ENCODE results near the gene CARF.
"Not testable (repeated sequence)": the region's sequence is repeated elsewhere in the genome, so short reads cannot be mapped to it uniquely, and the experiment has no call there.

CARF gene

DNA sequence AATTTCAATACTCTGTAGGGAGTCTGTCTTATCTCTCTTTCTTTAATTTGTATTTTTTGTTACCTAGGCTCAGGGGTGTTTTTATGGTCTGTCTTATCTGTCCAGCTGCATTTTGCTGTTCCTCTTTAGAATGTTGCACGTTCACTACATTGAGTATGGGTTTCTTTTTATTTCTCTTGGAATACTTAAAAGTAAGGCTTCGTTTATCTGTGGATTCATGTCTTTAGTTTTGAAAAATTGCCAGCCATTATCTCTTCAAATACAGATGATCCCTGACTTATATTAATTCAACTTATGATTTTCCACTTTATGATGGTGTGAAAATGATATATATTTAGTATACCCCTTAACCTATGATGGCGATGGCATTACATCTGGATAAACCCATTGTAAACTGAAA is 26.9 kb downstream of the CARF start:
- DNase-seq (ENCODE audit: low spot score) = no peak

GRCh38 chr2:202941771-202942170 is 29.7 kb downstream of the CARF start:
- no peak for DNase-seq (ENCODE audit: low spot score)

- no peak for DNase-seq (ENCODE audit: low spot score)
Measured at GRCh38 chr2:202944408-202944807, 32.3 kb downstream of the CARF start.

GRCh38 chr2:202944816-202945215 is 32.7 kb downstream of the CARF start:
- no peak for DNase-seq (ENCODE audit: low spot score)

GRCh38 chr2:202945497-202945896 is 33.4 kb downstream of the CARF start:
- no peak for DNase-seq (ENCODE audit: low spot score)

DNA sequence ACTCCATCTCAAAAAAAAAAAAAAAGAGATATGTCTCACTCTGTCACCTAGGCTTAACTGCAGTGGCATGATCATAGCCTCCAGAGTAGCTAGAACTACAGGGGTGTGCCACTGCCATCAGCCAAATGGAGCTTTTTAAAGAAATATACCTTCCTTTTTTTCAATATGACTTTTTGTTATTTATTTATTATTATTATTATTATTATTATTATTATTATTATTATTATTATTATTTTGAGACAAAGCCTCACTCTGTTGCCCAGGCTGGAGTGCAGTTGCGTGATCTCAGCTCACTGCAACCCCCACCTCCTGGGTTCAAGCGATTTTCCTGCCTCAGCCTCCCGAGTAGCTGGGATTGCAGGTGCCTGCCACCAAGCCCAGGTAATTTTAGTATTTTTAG is 37.3 kb downstream of the CARF start:
- DNase-seq (ENCODE audit: low spot score) = not testable (repeated sequence)

DNA sequence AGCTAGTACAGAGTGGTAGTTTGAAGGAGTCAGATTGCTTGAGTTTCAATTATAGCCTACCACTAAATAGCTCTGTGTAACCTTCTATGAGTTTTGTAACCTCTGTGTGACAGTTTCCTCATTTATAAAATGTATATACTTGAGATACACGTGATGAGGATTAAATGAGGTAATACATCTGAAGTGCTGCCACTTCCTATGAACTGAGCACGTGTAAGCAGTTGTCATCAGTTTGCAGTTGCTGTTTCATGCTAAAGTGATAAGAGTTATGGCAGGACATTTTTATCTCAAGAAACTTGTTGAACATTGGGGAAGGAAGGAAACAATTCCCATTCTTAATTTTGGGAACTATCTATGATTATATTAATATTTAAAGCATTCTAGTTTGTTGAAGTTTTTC is 38.5 kb downstream of the CARF start:
- no peak for DNase-seq (ENCODE audit: low spot score)

DNA sequence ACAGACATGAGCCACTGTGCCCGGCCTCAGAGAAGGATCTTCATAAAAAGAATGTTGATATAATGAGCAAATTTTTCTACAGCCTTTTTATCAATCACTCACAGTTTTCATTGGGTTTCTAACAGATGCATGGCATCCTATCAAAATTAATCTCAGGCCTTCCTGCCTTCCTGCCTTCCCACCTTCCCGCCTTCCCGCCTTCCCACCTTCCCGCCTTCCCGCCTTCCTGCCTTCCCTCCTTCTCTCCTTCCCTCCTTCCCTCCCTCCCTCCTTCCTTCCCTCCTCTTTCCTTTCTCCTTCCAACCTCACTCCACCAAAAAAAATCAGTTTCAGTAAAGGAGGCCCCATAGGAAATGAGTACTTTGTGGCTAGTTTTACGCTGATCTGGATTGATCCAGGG is 48.4 kb downstream of the CARF start:
- no peak for DNase-seq (ENCODE audit: low spot score)

DNA sequence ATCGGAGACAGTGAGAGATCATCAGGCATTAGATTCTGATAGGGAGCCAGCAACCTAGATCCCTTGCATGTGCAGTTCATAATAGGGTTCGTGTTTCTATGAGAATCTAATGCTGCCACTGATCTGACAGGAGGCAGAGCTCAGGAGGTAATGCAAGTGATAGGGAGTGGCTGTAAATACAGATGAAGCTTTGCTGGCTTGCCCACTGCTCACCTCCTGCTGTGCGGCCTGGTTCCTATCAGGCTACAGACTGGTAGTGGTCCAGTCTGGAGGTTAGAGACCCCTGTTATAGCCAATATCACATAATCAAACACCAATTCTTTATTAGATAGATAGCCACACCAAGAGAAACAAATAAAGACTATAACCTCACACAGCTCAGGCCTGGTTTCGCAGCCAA is 51.6 kb downstream of the CARF start:
- DNase-seq (ENCODE audit: low spot score) = no peak

GRCh38 chr2:202965810-202966460 is 53.9 kb downstream of the CARF start:
- DNase-seq (ENCODE audit: low spot score) = peak; percentile 3

DNA sequence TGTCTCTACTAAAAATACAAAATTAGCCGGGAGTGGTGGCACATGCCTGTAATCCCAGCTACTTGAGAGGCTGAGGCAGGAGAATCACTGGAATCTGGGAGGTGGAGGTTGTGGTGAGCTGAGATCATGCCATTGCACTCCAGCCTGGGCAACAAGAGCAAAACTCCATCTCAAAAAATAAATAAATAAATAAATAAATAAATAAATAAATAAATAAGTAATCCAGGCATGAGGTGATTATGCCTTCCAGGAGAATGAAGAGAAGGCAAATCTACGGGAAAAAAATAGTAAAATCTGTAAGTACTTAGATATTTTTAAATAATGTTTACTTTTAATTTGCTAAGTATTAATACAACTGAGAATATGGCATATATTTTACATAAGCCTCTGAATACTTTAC is 57.3 kb downstream of the CARF start:
- not testable (repeated sequence) for DNase-seq (ENCODE audit: low spot score)

DNA sequence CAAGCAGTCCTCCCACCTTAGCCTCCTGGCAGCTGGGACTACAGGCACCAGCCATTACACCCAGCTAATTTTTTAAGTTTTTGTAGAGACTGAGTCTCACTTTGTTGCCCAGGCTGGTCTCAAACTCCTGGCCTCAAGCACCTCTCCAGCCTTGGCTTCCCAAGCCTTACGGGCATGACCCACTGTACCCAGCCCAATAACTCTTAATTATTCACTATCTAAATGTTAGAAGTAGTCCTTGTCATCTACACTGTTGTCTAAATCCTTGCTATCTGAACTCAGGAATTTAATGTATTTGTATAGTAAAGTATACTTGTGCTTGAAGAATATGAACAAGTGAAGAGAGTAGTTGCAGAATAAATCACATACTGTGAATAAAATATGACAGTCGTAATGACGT is 64.7 kb downstream of the CARF start:
- DNase-seq (ENCODE audit: low spot score) = no peak

DNA sequence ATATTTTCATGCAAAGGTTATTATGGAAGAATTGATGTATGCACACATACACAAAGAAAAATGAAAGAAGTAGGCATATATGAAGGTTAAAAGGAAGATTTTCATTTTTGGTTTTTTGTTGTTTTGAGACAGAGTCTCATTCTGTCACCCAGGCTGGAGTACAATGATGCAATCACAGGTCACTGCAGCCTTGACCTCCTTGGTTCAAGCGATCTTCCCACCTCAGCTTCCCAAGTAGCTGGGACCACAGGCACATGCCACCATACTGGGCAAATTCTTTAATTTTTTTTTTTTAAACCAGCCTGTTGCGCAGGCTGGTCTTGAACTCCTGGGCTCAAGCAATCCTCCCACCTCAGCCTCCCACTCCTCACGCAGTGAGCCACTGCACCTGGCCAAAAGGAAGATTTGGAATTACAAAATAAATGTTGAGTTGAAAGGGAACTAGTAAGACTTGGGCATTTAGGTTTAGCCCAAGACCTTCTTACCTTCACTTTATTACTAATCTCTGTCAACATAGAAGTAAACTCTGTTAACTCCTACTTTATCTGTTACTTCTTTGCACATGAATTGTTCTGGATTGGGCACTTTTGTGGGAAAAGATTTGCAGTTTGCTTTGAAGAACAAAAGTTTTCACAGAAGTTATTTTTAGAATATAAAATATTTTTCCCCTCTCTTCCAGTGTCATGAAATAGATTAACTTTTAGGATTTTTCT is 70.9 kb downstream of the CARF start:
- no peak for DNase-seq (ENCODE audit: low spot score)

DNA sequence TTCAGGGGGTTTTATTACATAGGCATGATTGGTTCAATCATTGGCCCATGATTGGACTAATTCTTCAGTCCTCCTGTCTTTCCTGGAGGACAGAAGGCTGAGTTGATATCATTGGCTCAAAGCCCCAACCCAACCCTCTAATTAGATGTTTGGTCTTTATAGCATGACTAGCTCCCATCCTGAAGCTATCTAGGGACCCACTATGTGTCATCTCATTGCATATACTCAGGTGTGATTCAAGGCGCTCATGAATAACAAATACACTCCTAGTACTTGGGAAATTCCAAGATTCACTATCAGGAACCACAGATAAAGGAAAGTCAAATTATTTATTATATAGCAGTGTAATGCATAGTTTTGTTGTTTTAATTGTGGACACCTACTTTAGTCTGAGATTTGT is 77.7 kb downstream of the CARF start:
- no peak for DNase-seq (ENCODE audit: low spot score)

GRCh38 chr2:202990501-202990900 is 78.4 kb downstream of the CARF start:
- DNase-seq (ENCODE audit: low spot score) = no peak

DNA sequence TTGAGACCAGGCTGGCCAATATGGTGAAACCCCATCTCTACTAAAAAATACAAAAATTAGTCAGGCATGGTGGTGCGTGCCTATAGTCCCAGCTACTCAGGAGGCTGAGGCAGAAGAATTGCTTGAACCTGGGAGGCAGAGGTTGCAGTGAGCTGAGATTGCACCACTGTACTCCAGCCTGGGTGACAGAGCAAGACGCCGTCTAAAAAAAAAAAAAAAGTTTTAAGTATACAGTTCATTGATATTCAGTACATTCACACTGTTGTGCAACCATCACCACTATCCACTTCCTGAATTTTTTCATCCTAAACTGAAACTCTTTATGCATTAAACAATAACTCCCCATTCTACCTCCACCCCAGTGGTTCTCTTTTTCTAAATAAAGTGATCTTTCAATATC is 85.0 kb downstream of the CARF start:
- not testable (repeated sequence) for DNase-seq (ENCODE audit: low spot score)

- no peak for DNase-seq (ENCODE audit: low spot score)
Measured at GRCh38 chr2:203002054-203002821, 90.2 kb downstream of the CARF start.

DNA sequence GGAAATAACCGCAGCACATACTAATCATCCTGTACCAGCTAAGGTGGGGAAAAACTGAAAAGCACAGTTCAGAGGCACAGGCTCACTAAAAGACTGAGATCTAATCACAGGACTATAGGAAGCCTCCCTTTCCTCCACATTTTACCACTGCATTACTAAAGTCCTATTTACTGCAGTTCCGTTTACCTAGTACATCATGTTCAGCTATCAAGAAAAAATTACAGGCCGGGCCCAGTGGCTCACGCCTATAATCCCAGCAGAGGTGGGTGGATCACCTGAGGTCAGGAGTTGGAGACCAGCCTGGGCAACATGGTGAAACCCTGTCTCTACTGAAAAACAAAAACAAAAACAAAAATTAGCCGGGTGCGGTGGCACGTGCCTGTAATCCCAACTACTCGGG is 91.6 kb downstream of the CARF start:
- DNase-seq (ENCODE audit: low spot score) = no peak

DNA sequence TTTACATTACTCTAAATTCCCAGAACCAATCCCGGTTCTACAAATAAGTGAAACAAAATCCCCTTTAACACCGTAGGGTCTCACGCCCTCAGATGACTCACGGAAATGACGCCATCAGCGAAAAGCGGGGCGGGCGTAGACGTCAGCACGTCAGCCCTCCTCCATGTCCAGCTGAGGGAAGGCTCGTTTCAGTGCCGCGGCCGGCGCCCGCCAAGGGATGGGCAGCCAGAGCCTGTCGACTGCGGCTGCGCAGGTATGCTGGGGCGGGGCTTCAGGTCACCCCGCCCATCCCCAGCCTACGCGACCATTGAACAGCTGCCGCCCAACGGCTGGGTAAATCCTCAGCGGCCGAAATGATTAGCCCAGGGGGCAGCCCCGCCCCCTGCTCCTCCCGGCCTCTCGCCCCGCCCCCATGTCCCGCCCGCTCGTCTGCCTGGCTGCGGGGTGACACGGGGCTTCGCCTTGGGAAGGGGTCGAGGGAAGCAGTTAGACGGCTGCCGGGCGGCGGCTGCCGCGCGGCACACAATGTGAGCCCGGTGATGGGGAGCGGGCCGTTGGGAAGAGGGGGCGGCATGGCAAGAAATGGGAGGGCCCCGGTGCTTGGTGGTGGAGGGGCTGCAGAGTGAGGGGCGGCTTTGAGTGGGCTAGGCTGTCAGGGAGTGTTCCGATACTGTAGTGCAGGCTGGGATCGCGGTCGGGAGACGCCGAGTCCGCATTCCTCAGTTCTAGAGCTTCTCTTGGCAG is 102.6 kb downstream of the CARF start, which contains the start of gene NBEAL1:
NBEAL1 (plus strand) TSS at position 420 of the 744 bp plus-strand sequence. CDS start 1,510 bp downstream, outside the sequence.
- peak; percentile 89 for DNase-seq (ENCODE audit: low spot score)

GRCh38 chr2:203016716-203017115 is 104.6 kb downstream of the CARF start:
- no peak for DNase-seq (ENCODE audit: low spot score)

- DNase-seq (ENCODE audit: low spot score) = no peak
Measured at GRCh38 chr2:203018181-203018580, 106.1 kb downstream of the CARF start.

DNA sequence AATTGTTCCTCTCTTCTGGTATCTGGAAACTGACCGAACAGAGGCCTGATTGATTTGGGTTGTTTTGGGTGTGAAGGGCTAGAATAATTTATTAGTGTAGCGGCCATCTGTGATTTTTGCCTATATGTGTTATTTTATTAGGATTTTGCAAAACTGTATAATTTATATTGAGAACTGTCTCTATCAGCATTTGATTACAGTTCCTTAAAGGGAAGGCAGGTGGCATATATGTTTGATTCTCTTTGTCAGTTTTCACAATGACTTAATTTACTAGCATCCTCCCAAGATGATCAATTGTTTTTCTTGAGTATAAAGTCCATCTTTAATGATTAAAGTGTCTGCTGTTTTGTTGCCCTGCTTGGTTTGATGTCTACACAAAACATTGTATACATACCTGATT is 107.1 kb downstream of the CARF start:
- DNase-seq (ENCODE audit: low spot score) = no peak

Data from HuH-7 (cell line).